ENCODE results near the gene ZBTB7C.

Gene ZBTB7C

DNA sequence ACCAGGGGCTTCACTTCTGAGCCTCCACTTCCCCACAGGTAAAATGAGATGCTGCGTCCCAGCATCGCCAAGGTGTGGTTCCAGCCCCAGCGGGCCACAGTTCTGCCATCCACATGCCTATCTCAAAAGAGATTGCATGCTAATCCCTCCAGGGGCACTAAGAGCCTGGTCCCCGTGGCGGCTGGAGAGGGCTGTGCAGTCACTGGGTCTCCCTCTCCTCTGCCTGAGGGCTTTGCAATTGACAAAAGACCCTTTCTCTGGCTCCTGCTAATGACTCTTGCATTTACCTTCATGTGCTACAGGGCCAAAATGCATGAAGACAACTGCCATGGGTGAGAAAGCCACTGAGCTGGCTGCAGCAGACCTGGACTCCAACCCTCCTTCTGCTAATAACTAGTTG lies 18.5 kb downstream of the ZBTB7C start:
- DNase-seq (ENCODE audit: low read depth) = no peak

DNA sequence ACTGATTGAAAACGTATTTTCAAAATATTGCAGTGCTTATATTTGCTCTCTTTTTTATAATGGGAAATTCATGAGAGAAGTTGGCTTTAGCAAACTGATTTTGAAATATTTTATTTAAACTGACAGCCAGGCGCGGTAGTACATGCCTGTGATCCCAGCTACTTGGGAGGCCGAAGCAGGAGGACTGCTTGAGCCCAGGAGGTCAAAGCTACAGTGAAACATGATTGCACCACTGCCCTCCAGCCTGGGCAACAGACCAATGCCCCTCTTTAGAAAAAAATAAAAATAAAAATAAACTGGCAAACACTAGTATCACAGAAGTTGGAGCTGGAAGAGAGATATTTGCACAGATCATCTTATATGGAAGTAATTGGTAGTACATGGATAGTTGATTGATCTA lies 20.7 kb downstream of the ZBTB7C start:
- DNase-seq (ENCODE audit: low read depth) = no peak

DNA sequence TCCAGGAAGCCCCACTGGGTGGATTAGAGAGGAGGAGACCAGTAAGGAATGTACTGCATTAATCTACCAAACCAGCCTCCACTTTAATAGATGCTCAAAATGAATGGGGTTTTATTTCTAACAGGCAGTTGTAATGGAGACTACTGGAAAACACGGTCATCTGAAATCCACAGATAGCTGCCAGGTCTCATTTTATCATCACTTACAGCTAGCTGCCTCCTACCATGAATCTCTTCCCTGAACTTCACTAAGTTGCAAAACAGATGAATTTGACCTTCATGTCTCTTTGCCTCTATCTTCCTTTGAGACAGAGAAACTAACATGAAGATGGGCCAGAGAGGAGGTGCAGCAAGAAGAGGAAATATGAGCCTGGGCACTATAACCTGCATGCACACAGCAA lies 21.9 kb downstream of the ZBTB7C start:
- DNase-seq (ENCODE audit: low read depth) = no peak

DNA sequence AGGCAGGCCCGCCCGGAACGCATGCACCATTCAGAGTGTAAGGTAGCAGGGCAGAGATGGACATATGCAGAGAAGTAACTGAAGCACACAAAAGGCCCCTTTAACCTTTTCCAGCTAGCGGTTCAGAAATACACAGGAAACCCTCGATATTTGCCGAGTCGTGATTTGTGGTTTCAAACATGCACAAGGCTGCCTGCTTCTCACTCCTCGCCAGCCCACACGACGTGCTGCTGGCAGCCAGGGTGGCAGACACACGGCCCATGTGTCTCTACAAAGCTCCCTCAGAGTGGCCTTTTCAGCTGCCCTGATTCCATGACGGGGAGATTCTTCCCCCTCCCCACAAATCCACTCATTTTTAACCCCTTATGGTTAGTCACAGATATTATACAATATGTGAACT lies 23.6 kb downstream of the ZBTB7C start:
- no peak for DNase-seq (ENCODE audit: low read depth)

DNA sequence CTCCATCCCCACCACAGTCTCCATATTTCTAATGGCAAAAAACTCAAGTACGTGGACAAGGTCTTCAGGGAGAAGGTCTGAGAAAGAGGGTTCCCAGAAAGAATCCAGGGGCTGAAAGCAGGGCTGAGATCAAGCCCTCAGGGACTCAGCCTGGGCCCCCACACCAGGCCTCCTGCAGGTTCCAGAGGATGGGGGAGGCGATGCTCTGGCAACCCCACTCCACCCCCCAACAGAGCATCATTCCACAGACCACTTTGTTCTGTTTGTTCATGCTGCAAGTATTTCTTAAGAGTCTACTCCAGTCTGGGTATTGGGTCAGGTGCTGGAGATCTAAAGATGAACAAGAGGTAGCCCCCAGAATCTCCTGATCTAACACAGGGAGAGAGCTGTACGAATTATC lies 32.2 kb downstream of the ZBTB7C start:
- DNase-seq (ENCODE audit: low read depth) = no peak

DNA sequence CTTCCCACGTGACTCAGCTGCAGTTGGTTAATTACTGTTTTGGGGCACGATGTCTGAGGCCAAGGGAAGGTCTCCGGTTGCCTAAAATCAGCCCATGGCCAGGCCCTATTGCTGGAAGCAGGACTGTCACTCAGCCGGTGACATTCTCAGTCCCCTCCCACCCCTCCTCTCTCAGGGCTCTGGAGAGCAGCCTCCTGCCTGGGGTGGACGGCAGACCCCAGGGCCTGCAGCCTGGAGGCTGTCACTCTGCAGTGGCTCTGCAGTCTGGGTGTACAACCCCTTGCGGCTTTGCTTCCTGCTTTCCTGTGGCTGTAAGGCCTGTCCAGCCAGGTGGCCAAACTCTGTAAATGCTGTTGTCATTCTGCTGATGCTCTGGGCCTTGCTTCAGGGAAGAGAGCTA lies 32.8 kb downstream of the ZBTB7C start:
- no peak for DNase-seq (ENCODE audit: low read depth)

DNA sequence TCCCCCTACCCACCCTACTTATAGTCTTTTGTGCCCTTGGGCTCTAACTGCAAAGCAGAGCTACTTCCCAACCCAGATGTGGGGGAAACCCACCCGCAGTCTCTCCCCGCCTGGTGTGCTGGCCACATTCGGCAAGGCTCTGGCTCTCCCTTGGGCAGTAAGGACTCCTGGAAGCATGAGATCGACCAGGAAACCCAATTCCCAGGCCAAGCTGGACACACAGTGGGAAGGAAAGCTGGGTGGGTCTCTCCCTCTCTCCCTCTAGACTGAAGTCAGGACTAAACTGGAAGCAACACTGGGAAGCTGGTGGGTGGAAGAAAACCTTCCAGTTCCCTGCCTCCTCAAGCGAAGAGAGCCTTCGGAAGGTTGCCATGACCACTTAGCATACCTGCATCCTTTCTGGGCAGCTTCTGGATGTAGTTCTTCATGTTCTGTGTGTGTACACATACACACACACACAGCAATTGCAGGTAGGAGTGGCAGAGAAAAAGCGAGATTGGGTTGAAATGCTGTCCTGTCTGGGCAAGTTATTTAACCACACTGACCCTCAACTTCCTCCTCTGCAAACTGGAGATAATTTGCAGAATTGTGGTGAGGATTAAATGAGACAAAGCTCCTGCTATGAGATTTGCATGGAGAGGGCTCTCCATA lies 33.9 kb downstream of the ZBTB7C start:
- DNase-seq (ENCODE audit: low read depth) = no peak

DNA sequence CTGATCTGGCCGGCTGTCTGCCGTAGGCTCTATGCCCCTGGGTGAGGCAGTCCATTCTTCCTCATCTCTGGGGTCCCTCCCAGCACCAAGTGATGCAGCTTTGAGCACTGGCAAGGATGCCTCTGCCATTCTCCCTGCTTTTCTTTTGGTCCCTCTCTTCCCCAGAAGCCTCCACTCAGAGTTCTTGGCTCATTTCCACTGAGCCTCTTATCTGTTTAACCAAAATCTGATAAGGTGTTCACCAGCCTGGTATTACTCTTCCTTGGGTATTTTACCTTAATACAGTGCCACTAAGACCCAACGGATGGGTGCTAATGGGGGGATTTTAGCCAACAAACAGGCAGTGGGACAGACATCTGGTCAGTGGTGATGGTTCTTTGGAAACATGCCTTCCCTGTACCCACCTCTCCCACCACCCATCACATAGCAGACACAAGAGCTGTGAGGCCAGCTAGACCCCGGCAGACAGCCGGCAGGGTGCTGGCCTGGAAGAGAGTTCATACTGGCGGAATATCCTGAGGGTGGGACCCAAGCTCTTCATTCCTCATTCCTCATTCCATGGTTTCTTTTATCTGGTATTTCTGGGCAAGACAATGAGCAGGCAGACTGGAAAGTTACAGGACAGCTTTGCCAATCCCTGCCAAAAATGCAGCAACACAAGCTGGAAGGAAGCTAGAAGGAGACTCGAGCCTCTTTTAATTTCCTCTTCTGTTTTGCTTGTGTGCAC lies 34.6 kb downstream of the ZBTB7C start:
- no peak for DNase-seq (ENCODE audit: low read depth)

DNA sequence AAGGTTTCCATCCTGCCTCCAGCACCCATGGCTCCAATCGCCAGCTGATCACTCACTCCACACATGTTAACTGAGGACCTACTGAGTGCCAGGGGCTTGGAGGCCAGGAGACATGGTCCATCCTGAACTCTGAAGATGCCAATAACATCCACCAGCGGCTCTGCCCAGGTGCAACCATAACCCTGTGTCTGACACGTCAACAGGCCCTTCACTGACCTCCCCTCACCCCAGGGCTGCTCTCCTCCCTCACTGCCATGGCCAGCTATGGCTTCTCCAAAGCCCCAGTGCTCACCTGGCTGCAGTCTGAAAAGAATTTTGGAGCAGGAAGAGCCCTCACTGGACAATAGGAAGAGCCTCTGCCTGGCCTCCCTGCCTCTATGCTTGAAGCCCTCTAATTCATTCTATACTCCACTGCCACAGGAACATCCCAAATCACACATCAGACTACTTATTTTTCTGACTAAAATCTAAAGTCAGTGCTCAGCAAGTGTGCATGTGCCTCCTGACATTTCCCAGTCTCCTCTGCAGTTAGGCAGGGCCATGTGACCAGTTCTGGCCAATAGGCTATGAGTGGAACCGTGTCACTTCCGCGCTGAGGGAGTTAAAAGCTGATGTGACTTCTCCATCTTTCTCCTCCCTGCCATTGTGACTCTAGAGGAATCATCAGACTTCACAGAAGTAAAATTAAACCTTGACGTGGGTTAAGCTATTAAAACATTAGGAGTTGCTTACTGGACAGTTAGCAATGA lies 37.2 kb downstream of the ZBTB7C start:
- no peak for DNase-seq (ENCODE audit: low read depth)

DNA sequence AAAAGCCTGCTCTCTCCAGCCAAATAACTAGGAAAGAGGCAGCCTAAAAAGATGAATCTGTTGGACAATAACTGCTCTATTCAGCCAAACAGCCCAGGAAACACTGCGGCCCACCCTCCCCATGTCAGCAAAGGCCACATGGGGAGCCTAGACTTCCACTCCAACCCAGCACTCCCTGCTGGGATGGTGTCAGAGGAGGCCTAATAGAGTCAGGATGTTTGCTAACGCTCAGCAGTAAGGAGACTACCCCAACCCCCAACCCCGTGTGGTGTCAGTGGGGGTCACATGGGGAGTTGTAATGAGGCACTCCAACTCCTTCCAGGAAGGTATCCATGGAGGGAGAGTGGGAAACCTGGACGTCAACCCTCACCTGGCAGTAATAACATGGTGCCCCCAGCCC lies 41.6 kb downstream of the ZBTB7C start:
- DNase-seq (ENCODE audit: low read depth) = no peak

DNA sequence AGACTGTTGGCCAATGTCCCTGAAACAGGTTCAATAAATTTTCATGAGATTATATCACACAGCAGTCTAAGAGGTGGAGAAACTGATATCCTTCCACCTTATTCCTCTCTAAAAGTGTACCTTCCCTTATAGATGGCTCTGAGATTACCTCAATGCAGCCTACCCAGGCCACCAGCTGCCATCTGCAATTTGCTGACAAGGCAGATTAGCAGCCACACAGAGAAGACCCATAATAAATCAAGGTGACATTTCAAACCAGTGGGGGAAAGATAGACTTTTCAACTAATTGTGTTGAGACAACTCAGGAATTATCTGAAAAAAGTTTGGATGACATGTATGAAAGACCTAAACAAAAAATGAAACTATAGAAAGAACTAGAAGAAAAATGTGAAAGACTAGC lies 43.2 kb downstream of the ZBTB7C start:
- DNase-seq (ENCODE audit: low read depth) = no peak

DNA sequence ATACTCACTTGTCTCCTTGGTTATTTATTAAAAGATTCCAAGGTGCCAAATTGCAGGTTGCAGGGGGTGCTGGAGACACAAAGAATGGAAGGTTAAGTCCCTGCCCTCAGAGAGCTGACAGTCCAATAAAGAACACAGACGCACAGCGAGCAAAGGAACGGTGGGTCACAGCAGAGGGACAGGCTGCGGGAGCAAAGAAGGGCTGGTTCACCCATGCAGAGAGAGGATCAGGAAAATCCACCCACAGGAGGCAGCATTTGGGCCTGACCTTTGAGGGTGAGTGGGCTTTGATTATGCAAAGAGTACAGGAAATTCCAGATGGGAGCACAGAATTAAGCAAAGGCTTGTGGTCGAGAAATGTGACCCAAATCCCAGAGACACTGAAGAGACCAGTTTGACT lies 45.0 kb downstream of the ZBTB7C start:
- DNase-seq (ENCODE audit: low read depth) = no peak

DNA sequence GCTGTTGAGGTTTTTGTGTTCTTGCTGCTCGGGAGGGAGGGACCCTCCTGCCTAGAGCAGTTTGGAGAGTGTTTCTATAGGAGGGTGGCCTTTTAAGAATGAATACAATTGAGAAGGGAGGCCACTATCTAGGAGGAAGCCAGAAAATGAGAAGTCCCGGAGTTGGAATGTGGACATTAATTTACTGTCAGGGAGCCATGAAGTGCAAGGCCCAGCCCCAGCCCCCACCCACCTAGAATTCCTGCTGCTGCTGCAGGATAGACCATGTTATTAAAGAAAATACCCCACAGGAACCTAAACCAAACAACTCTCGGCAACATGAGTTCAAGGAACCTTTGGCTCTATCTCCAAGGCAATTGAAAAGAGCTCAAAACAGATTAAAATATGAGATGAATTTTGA lies 46.0 kb downstream of the ZBTB7C start:
- DNase-seq (ENCODE audit: low read depth) = no peak

DNA sequence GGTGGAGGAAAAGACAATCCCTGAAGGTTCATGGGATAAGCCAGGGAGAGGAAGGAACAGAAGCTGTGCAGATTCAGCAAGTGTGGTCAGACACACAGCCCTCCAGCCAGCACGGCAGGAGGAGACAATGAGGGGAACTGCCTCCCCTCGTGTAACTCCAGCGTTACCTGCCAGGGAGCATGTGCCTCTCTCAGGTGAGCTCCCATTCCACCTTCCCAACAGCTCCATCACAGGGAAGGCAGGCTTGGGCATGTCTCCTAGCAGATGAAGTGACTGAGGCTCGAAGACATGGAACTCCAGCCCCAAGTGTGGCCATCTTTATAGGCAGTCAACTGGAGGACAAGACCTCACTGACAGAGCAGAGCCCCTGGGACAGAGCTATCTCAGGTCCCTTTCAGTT lies 47.4 kb downstream of the ZBTB7C start:
- DNase-seq (ENCODE audit: low read depth) = no peak

DNA sequence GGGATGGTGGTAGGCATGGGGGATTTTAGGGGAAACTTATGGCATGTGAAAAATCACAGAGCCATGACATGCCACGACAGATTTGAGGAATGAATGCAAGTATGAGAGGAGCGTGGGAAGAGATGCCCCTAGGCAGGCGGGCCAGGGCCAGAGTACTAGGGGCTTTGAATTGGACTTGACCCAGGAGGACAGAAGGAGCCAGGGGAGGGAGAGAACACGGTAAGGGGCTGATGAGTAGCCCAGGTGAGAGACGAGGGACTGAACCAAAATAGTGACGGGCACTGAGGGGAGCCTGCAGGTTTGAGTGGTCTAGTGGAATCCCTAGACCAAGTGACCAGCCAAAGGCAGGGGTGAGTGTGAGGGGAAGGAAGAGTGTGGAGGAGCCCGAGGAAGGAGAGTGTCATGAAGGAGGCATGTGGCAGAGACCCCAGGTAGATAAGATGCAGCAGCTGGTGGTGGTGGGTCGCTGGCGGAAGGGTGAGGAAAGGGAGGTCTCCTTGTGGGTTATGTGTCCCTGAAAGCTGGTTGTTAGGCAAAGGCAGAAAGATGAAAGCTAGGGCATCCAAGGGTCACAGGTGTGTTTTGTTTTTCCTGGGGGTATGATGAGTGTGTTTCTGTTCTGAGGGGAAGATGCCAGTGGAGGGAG lies 48.7 kb downstream of the ZBTB7C start:
- DNase-seq (ENCODE audit: low read depth) = no peak

DNA sequence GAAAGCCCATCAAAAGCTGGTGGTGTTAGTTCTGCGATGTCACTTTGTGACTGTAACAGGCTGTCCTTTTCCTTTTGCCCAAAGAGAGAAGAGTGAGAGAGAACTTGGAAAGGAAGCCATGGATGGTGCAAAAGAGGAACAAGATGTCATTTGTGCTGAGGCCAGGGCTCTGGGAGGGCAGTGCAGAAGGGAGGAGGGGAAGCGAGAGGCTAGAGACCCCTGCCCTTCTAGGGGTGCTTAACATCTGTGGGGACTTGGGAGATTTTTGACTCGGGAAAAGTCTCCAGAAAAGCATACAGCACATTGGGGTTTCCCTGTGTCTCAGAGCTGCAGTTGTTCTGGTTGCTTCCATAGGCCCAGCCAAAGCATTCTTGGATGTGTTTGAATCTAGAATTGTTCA lies 49.6 kb downstream of the ZBTB7C start:
- no peak for DNase-seq (ENCODE audit: low read depth)

DNA sequence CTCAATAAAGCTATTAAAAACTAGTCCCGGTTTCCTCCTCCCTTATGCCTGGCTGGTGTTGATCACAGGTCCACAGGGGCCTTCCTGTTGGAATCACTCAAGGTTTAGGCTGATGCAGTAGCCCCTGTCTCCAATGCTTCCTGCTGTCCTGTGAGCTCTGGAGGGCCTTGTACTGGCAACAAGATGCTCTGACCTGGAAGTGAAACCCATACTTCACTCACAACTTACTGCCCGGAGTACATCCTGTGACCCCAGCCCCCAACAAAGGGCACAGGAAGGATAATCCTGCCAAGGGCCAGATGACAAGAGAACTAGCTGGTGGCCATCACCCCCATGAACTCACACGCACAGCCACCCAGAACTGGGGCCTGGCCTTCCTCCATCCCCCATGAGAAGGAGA lies 50.3 kb downstream of the ZBTB7C start:
- no peak for DNase-seq (ENCODE audit: low read depth)

DNA sequence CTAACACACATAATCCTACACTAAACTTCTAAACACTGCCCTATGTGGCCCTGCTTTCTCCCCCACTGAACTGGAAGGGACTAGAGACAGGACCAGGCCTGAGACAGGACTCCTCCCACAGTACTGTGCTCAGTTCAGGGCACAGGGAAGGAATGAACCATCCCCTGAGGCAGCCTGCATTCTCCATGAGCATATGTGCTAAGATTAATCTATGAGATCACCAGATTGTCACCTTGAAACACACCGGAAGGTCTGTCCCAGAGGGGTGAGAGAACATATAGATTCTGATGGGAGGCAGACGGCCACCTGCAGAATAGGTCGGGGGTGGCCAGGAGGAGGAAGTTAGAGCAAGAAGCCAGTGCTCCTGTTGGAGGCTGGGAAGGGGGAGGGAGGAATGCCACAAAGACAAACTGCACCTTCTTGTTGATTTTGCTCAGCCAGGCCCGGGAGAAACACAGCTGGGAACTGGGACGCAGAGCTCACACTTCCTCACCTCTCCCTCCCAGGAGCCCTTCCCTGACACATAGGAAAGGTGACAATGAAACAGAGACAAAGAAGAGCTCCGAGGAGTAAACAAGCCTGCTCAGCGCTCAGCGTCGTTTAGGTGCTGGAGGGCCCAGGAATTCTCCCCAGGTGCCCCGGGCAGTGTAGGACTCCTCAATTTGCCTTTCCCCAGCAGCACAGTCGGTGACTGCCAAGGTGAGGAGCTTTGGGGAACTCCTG lies 52.1 kb downstream of the ZBTB7C start:
- DNase-seq (ENCODE audit: low read depth) = no peak

DNA sequence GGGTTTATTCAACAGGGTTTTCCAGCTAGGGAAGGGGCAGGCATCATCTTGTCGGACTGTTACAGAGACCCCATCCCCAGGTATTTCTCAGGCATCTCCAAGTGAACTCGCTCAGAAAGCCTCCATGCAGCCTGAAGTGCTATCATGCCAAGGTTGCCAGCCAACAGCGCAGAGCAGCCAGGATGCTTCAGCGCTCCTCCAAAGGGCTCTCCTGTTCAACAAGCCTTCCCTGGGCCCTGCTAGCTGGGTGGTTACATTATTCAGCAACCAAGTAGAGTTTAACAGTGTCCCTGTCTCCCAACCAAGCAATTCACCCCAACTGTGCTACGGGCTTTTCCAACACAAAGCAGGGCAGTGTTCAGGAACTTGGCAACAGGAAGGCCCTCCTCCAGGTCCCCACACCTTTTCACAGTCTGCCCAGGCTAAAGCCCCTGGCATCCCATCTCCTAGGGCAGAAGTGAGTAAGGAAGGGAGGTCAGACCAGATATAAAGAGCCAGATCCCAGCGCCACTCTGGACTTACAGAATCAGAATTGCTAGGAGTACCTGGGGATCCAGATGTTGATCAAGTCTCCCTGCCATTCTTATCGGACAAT lies 52.9 kb downstream of the ZBTB7C start:
- DNase-seq (ENCODE audit: low read depth) = no peak

DNA sequence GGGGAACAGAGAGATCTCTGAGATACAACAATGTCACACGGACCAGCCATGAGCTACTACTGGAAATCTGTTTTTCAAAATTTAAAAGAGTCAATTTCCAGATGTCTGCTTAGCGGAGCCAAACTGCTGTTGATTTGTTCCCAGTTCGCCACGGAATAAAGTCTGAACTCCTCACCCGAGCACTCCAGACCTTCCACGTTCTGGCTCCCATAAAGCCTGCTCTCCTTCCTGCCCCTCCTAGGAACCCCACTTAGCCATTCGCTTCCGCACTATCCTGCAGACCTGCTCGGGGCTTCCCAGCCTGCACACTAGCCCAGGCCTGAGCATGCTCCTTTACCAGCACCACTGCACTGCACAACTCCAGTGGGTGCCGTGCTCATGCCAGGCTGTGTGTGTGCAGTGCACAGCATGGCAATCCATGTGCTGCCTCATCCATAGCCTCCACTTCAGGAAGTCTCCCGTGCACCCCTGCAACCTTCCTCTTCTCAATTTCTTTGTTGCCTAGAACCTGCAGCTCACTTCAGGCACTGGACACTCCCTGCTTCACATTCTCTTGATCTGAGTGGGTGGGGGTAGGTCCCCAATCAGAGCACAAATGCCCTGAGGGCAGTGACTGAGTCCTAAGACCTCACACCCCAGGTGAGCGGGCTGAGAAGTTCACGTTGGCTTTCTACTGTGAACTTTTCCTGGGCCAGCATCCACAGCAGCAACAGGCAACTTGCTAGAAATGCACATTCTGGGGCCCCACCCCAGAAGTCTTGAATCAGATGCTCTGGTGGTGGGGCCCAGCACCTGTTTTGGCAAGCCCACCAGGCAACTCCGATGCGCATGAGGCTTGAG lies 53.7 kb downstream of the ZBTB7C start:
- no peak for DNase-seq (ENCODE audit: low read depth)

DNA sequence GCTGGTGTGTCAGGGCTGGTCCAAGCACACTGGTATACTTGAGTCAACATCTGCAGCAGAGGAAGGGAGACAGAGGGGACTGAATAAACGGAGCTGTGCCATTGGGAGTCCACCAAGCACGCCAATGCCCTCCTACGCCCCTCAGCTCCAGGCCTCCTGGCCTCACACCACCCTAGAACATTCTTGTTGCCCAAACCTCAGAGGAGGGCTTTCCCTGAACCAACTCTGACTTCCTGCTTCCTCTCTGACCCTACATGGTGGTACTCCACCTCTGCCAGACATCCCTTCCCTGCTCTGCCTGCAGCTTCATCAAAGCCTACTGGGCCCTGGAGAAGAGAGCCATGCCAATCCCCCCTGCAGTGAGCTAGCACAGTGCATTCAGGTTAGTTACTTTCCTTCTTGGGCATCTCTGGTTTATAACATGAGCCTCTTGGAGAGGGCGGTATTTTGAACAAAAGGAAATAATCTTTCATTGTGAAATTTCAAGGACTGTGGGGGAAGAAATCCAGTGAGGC lies 54.4 kb downstream of the ZBTB7C start:
- DNase-seq (ENCODE audit: low read depth) = no peak

Measured in amniotic epithelial cell (primary cell).